ENCODE data around the gene CARM1.

The CARM1 gene

DNA sequence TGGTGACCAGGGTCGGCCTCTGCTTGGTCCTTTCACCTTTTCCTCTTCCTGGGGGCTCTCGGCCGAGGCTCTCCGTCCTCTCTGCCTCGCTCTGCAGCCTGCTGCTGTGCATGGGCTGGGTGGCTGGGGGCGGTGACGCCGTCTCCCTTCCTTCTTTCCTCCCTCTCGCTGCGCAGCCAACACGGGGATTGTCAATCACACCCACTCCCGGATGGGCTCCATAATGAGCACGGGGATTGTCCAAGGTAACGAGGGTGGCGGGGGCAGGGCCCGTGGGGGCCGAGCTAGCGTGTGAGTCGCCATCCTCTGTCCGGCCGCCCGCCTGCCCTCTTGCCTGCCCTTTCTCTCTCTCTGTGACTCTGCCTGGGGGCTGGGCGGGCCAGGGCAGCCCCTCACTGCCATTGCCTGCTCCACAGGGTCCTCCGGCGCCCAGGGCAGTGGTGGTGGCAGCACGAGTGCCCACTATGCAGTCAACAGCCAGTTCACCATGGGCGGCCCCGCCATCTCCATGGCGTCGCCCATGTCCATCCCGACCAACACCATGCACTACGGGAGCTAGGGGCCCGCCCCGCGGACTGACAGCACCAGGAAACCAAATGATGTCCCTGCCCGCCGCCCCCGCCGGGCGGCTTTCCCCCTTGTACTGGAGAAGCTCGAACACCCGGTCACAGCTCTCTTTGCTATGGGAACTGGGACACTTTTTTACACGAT is 50.0 kb downstream of the CARM1 start:
- TF ChIP-seq GATA3 (IDR thresholded peaks at IDR 0.05; ENCODE audit: low read depth, low read length) (no peak), GATA2 (IDR thresholded peaks at IDR 0.05; ENCODE audit: low read depth, low read length) (no peak)

DNA sequence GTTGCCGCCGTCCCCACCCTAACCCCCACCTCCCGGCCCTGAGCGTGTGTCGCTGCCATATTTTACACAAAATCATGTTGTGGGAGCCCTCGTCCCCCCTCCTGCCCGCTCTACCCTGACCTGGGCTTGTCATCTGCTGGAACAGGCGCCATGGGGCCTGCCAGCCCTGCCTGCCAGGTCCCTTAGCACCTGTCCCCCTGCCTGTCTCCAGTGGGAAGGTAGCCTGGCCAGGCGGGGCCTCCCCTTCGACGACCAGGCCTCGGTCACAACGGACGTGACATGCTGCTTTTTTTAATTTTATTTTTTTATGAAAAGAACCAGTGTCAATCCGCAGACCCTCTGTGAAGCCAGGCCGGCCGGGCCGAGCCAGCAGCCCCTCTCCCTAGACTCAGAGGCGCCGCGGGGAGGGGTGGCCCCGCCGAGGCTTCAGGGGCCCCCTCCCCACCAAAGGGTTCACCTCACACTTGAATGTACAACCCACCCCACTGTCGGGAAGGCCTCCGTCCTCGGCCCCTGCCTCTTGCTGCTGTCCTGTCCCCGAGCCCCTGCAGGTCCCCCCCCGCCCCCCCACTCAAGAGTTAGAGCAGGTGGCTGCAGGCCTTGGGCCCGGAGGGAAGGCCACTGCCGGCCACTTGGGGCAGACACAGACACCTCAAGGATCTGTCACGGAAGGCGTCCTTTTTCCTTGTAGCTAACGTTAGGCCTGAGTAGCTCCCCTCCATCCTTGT is 50.7 kb downstream of the CARM1 start:
- TF ChIP-seq GATA3 (IDR thresholded peaks at IDR 0.05; ENCODE audit: low read depth, low read length) (no peak), GATA2 (IDR thresholded peaks at IDR 0.05; ENCODE audit: low read depth, low read length) (no peak)

DNA sequence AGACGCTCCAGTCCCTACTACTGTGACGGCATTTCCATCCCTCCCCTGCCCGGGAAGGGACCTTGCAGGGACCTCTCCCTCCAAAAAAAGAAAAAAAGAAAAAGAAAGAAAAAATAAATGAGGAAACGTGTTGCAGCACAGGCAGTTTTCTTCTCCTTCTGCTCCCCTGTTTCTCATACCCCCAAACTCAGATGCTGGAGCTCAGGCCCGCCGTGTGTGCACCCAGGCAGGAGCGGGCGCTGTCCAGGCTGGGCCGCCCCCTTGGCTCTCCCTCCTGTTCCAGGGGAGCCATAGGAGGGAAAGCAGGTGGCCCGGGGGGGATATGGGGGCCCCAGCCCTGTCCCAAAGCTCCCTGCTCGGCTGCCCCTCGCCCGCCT is 51.3 kb downstream of the CARM1 start:
- no peak for TF ChIP-seq GATA3 (IDR thresholded peaks at IDR 0.05; ENCODE audit: low read depth, low read length)
- no peak for TF ChIP-seq GATA2 (IDR thresholded peaks at IDR 0.05; ENCODE audit: low read depth, low read length)

DNA sequence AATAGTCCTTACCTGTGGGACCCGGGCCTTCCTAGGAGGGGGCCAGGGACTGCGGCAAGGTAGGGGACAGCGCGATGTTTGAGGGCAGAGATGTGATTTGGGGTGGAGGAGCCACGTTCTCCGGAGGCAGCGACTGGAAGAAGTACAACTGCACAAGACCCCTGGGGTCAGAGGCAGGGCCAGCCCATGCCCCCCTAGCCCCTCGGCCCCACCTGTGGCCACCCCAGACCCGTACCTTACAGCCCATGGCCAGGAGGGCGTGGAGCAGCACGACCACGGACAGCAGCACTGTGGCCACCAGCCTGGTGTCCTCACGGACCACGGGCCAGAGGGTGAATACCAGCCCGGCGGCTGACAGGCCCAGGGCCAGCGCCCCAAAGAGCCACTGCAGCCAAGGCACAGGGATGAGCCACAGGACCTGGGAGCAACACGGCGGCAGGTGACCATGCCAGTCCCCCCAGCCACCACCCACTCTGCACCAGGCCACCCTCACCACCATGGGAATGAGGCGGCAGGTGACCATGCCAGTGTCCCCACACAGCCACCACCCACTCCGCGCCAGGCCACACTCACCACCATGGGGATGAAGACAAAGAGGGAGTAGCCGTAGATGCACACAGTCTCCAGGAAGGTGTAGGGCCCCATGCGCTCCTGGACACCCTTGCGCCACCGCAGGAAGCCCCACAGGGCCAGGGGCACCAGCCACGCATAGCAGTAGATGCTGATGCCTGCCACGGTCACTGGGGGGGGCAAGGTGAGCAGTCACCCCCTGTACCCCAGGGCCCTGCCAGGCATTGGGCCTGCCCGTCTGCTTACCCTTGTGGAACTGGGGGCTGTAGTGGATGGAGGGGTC is 52.1 kb downstream of the CARM1 start:
- TF ChIP-seq GATA2 (IDR thresholded peaks at IDR 0.05; ENCODE audit: low read depth, low read length): no peak
- TF ChIP-seq GATA3 (IDR thresholded peaks at IDR 0.05; ENCODE audit: low read depth, low read length): no peak

DNA sequence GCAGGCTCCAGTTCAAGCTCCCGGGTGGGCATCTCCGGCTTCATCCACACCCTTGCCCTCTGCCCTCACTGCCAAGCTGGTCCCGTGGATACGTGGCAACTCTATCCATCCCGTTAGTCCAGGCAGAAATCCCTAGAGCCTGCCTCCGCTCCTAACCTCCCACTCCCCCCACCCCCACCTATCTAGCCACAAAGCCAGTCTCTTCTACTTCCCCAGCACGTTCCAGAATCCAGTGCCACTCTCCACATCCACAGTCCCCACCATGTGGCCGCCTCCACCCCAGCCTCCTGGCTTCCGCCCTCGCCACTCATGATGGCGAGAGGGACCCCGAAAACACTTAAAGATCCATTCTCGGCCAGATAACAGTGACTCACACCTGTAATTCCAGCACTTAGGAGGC is 53.2 kb downstream of the CARM1 start:
- TF ChIP-seq GATA3 (IDR thresholded peaks at IDR 0.05; ENCODE audit: low read depth, low read length): no peak
- TF ChIP-seq GATA2 (IDR thresholded peaks at IDR 0.05; ENCODE audit: low read depth, low read length): no peak

DNA sequence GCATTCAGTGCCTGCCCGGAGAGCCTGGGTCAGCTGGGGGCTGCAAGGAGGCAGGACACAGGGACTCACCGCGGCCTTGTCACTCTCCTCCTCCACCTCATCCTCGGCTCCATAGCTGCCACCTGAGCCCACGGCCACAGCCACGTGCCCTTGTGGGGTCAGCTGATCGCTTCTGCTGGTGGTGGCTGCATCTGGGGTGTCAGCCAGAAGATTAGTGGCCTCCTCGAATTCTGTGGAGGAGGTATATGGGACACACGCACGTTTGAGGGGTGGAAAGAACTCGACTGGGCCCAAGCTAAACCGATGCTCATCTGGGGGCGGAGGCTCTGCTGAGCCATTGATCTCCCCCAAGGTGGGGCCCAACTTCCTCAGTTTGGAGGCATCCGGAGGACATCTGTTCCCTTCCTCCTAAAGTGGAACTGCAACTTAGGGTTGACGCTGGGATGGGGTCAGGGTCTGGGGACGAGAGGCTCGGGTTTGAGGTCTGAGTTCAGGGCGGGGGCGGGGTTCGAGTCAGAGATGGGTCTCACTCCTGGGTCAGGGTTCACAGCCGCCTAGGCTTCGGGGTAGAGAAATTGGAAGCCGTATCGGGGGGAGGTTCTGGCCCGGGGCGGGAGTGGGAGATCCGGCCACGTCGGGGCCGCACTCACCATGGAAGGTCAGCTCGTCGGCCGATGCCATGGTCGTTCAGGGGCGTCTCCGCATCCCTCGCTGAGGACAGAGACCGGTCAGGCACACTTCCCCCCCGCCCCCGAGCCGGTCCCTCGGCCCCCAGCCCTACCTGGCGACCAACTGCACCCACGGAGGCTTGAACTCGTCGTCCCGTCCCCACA is 56.6 kb downstream of the CARM1 start:
- TF ChIP-seq GATA2 (IDR thresholded peaks at IDR 0.05; ENCODE audit: low read depth, low read length) (no peak), GATA3 (IDR thresholded peaks at IDR 0.05; ENCODE audit: low read depth, low read length) (no peak)

DNA sequence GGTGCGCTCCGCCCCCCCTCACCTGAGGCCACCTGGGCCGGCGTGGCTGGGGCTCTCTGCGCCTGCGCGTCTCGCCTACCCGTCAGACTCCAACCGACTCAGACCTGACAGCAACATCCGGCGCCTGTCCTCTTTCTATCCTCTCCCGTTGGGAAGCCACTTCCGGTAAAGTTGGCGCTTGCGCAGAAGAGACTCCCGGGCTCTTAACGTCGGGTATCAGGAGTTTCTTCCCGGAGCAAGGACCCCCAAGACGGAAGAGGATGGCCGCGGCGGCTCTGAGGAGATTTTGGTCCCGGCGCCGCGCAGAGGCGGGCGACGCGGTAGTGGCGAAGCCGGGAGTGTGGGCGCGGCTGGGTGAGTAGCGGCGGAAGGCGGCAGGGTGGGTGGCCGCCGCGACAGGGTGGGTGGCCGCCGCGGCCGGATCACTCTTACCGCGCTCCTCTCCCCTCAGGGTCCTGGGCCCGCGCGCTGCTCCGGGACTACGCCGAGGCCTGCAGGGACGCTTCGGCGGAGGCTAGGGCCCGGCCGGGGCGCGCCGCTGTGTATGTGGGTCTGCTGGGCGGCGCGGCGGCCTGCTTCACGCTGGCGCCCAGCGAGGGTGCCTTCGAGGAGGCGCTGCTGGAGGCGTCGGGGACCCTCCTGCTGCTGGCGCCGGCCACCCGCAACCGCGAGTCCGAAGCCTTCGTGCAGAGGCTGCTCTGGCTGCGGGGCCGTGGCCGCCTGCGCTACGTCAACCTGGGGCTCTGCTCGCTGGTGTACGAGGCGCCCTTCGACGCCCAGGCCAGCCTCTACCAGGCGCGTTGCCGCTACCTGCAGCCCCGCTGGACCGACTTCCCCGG is 57.4 kb downstream of the CARM1 start, which contains the start of the genes TIMM29 and YIPF2:
TIMM29 (plus strand) TSS at position 249 of the 839 bp plus-strand sequence; CDS start at position 261, 12 bp downstream.
YIPF2 (minus strand) TSS at position 77 of the 839 bp plus-strand sequence. CDS start 229 bp downstream, outside the sequence.
- TF ChIP-seq GATA3 (IDR thresholded peaks at IDR 0.05; ENCODE audit: low read depth, low read length): no peak
- no peak for TF ChIP-seq GATA2 (IDR thresholded peaks at IDR 0.05; ENCODE audit: low read depth, low read length)

DNA sequence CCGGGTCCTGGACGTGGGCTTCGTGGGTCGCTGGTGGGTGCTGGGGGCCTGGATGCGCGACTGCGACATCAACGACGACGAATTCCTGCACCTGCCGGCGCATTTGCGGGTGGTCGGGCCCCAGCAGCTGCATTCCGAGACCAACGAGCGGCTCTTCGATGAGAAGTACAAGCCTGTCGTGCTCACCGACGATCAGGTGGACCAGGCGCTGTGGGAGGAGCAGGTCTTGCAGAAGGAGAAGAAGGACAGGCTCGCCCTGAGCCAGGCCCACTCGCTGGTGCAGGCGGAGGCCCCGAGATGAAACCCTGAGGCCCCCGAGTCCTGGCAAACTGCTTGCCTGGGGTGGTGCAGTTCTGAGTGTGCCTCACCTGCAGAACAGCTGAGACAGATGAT is 58.0 kb downstream of the CARM1 start:
- TF ChIP-seq GATA2 (IDR thresholded peaks at IDR 0.05; ENCODE audit: low read depth, low read length) (no peak), GATA3 (IDR thresholded peaks at IDR 0.05; ENCODE audit: low read depth, low read length) (no peak)

DNA sequence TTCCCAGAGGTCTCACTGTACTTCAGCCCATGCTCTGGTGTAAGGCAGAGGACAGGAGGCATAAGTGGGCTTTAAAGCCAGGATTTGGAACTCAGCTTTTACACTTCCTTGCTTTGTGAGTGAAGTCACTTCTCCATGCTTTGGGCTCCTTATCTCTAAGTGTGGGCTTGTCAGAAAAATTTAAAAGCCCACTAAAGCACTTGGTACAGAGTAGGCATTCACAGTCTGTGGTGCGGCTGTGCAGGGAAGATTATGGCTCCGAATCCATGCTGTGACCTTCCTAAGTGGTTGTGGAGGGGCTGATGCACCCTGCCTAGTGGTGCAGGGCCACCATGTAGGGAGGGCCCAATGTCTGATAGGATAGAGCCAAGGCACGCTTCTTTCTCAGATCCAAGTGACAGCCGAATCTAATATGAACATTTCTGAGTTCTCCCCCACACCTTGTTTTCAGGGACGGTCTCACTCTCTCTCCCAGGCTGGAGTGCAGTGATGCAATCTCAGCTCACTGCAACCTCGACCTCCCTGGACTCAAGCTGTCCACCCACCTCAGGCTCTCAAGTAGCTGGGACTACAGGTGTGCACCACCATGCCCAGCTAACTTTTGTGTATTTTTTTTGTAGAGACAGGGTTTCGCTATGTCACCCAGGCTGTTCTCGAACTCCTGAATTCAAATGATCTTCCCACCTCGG is 64.2 kb downstream of the CARM1 start:
- TF ChIP-seq GATA3 (IDR thresholded peaks at IDR 0.05; ENCODE audit: low read depth, low read length): no peak
- TF ChIP-seq GATA2 (IDR thresholded peaks at IDR 0.05; ENCODE audit: low read depth, low read length): no peak

DNA sequence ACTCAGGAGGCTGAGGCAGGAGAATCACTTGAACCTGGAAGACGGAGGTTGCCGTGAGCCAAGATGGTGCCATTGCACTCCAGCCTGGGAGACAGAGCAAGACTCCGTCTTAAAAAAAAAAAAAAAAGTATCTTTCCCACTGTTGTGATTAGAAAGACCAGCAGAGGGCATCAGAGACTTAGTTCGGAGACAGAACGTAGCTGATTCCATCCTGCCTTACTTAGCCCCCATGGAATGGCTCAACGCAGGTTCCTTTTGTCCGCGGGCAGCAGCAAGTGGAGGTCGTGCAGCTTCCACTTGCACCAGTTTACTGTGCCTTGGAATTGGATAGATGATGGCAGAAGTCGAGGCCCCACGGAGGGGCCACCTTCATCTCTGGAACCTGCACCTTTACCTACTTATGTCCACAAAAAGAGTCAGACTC is 65.3 kb downstream of the CARM1 start:
- TF ChIP-seq GATA3 (IDR thresholded peaks at IDR 0.05; ENCODE audit: low read depth, low read length) (no peak), GATA2 (IDR thresholded peaks at IDR 0.05; ENCODE audit: low read depth, low read length) (no peak)

DNA sequence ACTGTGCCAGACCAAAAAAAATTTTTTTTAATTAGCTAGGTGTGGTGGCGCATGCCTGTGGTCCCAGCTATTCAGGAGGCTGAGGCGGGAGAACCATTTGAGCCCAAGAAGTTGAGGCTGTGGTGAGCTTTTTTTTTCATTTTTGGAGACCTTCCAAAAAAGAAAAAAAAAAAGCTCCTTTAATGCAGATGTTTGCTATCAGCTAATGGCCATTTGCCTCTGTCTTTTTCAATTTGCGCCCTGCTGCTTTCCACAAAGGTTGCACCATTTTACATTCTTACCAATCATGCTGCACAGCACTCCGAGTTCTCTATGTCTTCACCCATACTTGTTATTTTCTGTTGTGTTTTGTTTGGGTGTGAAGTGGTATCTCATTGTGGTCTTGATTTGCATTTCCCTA is 73.9 kb downstream of the CARM1 start:
- no peak for TF ChIP-seq GATA2 (IDR thresholded peaks at IDR 0.05; ENCODE audit: low read depth, low read length)
- no peak for TF ChIP-seq GATA3 (IDR thresholded peaks at IDR 0.05; ENCODE audit: low read depth, low read length)
